NCI-H146 treated with DMSO at 0.1 percent for 48 hours (cell line): Measurements from ENCODE around the gene PDSS2.
"Not testable (repeated sequence)": the region's sequence is repeated elsewhere in the genome, so short reads cannot be mapped to it uniquely, and the experiment has no call there.

ENCODE experiments used
- DNase-seq: peaks from one replicate; lab custom pipeline; 2025; ENCODE audit not compliant: unreplicated experiment; lab: John Stamatoyannopoulos, UW

Gene PDSS2

DNA sequence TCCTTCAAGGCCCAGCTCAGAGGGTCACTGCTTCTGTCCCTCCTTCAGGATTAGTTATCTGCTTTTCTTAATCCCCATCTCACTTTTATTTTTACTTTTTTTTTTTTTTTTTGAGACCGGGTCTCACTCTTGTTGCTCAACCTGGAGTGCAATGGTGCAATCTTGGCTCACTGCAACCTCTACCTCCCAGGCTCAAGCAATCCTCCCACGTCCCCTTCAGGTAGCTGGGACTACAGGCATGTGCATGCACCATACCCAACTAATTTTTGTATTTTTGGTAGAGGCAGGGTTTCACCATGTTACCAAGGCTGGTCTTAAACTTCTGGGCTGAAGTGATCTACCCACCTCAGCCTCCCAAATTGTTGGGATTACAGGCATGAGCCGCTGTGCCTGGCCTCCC is 16.5 kb upstream of the PDSS2 start:
- not testable (repeated sequence) for DNase-seq

DNA sequence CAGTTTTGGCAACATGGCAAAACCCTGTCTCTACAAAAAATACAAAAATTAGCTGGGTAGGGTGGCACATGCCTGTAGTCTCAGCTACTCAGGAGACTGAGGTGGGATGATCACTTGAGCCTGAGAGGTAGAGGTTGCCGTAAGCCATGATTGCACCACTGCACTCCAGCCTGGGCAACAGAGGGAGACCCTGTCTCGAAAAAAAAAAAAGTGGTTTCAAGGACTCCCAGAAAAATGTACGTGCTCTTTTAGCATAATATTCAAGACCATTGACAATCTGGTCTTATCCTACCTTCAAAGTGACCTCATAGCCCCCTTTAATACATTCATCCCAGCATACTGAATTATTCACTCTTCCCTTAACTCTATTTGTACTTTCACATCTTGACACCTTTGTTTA is 16.0 kb upstream of the PDSS2 start:
- DNase-seq = not testable (repeated sequence)

DNA sequence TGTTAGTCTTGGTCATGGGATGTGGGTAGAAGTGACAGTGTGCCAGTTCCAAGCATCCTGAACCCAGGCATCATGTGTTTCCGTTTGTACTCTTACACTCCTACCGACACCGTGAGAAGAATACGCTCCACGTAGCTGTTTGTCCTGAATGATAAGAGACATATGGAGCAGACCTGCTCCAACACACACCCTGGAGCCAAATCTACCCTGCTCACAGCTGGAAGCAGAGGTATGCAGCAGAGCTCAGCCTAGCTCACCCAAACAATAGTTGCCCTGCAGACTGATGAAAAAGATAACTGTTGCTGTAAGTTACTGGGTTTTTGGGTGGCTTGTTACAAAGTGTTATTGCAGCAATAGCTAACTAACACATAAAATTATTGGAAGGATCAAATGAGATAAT is 14.3 kb upstream of the PDSS2 start:
- DNase-seq = peak; percentile 26

DNA sequence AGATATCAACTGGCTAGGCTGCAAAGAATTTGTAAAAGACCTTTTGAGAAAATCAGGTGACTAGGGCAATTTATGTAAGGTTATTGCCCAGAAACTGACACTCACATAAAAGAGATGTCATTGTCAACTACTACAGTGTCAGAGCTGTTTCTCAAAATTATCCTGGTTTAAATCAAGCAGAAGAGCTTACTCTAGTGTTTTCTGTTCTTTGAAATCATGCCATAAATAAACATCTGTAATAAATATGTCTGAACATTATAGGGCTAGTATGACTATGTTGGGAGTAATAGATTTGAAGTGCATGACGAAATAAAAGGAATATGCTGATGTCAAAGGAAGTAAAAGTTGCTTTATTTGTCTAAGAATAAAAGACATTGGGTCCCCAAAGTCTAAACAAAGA is 11.0 kb upstream of the PDSS2 start:
- no peak for DNase-seq

DNA sequence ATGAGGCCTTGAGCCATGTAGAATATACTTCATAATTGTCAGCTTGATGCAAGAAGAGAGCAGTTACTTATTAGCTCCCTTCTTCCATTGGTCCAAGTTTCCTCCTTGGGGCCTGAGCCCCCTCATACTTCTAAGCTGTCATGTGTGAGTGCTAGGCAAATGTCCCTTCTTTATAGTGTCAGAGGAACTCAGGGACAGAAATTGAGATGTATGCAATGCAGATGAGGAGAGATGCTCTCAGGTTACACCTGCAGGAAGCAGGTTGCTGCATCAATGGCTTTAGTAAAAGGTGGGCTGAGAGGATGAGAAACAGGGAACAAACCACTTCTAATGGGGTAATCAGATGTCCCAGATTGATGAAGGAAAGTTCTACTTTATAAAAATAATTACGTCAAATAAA is 6.7 kb upstream of the PDSS2 start:
- peak; percentile 15 for DNase-seq

DNA sequence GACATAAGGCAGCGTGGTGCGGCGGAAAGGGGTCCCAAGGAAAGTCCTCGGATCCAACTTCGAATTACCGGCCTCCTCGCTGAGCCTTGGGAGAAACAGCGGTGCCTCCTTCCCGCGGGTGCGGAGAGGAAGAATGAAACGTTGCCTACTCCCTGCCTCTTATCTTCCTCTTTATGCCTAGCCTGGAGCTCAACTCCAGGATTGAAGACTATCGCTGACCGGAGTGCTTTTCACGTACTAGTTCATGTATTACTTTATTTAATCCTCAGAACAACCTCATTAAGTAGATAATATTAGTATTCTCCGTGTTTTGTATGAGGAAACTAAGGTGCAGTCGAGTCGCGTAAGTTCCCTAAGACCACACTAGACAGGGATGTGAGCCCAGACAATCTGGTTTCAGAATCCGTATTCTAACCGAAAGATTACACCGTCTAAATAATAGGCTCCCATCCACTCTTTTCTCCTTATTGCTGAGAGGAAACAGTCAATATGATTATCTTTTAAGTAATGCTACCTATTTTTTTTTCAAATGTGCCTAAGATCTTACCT is 793 bp upstream of the PDSS2 start:
- DNase-seq = no peak

DNA sequence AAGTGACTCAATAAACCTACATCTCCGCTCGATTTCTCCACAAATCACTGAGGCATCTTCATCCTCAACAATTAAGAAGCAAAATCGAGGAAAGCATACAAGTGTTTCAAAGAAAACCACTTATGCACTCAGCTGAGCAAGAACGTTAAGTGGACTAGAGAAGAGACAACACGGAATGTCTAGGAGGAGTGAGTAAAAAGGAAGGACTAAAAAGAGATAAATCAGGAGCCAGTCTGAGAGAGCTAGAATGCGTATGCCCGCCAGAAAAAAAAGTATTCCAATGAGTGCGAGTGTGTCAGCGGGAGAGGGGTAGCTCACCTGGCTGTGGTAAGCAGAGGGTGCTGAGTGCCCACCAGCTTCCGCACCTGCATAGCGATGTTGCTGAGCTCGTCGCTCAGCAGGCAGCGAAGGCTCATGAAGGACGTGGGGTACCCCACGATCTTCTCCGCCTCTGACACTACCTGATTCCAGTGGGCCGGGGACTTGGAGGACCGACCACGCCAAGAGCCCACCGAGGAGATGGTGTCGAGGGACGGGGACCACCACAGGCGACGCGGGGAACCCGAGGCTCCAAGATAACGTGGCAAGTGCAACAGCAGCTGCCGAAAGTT is 587 bp downstream of the PDSS2 start:
- peak; percentile 32 for DNase-seq

DNA sequence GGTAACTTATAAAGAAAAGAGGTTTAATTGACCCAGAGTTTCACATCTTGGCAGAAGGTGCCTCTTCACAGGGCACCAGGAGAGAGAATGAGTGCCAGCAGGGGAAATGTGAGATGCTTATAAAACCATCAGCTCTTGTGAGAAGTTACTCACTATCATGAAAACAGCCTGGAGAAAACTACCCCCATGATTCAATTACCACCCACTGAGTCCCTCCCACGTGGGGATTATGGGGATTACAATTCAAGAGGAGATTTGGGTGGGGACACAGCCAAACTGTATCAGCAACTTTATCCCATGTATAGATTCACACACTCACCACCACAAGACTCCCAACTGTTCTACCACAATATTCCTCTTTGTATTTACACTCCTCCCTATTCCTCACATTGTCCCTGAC is 10.6 kb downstream of the PDSS2 start:
- DNase-seq = no peak

DNA sequence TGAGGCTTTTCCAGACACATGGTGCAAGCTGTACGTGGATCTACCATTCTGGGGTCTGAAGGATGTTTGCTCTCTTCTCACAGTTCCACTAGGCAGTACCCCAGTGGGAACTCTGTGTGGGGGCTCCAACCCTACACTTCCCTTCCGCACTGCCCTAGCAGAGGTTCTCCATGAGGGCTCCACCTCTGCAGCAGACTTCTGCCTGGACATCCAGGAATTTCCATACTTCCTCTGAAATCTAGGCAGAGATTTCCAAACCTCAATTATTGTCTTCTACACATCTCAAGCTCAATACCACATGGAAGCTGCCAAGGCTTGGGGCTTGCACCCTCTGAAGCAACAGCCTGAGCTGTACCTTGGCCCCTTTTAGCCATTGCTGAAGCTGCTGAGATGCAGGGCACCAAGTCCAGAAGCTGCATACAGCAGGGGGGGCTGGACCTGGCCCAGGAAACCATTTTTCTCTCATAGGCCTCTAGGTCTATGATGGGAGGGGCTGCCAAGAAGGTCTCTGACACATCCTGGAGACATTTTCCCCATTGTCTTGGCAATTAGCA is 11.6 kb downstream of the PDSS2 start:
- DNase-seq = no peak

DNA sequence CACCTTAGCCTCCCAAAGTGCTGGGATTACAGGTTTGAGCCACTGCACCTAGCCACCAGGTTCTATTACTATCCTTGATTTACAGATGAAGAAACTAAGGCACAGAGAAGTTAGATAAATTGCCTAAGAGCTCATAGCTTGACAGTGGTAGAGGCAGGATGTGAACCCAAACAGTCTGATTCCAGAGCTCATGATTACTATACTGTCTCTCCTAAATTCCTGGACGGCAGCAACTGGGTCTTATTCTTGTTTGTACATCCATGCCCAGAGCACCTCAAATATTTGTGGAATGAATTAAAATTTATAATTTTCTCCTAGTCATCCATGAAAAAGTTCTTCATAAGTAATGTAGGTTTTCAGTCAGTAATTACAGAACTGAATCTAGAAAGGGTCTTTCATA is 15.1 kb downstream of the PDSS2 start:
- no peak for DNase-seq

DNA sequence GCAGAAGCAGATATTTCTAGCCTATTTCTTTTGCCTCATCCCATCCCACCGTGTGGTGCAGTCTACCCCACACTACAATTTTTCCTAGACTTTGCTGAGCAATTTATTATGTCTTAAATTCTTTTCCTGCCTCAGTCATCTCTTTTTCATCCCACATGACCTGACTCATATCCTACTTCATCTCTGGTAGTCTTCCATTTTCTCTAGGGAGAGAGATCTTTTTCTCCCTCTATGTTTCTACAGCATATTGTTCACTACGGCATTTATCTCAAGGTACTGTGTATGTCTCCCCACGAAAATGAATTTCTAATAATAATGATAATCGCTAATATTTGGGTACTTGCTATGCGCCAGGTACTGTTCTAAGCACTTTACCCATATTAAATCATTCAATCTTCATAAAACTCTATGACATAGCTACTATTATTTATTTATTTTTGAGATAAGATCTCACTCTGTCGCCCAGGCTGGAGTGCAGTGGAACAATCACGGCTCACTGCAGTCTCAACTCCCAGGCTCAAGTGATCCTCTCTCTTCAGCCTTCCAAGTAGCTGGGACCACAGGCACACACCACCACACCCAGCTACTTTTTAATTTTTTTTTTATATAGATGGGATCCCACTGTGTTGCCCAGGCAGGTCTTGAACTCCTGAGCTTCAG is 15.6 kb downstream of the PDSS2 start:
- no peak for DNase-seq

DNA sequence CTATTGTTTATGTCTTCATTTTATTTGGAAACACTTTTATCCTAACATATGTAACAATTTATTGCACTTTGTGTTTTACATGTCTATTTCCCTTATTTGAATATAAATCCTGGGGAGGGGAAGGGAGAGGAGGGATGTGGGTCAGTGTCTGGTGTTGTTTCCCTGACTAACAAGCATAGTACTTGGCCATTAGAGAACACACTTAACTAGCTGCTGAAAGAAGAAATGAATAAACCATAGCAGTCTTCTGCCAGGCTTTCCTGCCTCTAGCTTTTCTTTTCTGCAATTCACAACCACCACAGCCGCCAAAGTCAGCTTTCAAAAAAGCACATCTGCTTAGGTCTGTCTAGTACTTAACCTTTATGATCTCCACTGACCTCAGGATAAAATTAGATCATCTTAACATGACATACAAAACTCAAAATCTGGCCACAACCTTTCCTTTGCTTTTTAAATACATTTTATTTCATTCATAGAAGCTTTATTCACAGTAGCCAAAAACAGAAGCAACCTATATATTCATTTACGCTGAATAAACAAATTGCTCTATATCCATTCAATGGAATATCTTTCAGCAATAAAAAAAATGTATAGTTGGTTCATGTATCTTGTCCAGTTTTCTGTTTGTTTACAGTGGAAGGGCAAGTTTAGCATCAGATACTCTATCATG is 16.3 kb downstream of the PDSS2 start:
- DNase-seq = no peak

DNA sequence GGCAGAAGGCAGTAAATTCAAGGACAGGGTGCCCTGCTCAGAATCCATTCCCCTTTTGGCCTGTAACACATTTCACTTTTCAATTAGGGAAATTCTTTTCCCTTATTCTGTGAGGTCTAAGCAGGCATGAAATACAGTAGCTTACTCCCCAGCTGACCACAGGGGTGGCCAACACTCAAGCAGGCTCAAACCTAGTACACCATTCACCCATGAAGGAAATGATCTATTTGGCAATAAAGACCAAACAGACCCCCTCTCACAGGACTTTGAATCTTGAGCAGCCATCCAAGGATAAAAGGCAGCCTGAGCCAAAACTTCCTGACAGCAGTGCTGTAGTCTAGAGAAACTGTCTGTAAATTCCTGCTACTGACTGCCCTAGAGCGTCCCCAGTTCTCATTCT is 17.7 kb downstream of the PDSS2 start:
- DNase-seq = no peak

DNA sequence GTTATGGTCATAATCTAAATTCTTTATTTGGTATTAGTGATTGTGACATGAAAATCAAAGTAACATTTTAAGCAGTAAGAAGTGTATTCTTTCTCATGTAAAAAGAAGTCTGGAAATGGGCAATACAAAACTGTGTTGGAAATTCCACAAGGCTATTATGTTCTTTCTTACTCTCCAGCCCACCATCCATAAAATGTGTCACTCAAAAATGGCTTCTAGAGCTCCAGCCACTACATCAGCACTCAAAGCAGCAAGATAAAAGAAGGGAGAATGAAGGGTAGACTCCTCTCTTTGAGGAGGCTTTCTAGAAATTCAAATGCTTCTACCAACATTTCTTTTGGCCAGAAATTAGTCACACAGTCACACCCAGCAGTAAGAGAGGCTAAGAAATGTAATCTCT is 18.4 kb downstream of the PDSS2 start:
- no peak for DNase-seq

DNA sequence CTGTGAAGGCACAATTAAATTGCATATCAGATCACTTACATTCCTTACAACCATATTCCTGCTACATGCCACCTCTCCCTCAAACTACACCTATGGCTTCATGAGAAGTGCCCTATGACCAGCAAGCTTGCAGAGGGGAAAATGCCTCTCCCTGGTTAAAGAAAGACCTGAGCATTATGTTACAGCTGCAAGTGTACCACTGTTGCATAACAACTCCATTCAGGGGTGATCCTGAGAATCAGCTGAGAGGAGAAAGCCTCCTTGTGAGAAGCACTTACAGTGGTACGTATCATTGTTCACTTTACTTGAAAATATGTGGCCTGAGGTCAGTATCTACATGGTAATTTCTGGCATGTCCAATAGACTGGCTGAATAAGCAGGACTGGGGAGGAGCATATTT is 20.0 kb downstream of the PDSS2 start:
- no peak for DNase-seq

DNA sequence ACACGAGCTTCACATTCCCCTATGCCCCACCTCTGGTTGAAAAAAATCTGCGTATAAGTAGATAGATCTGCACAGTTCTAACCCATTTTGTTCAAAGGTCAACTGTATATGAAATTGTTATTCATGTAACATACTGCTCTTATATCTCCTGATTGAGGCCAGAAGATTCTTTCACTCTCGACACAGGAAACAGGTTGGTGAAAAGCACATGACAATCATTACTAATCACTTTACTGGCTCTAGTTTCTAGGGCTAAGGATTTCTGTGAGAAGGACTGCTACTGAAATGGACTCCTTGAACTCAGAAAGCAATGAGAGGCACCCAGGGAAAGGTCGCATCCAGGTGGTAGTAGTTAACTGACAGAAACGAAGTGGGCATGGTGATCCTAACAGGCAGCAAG is 21.7 kb downstream of the PDSS2 start:
- DNase-seq = no peak

DNA sequence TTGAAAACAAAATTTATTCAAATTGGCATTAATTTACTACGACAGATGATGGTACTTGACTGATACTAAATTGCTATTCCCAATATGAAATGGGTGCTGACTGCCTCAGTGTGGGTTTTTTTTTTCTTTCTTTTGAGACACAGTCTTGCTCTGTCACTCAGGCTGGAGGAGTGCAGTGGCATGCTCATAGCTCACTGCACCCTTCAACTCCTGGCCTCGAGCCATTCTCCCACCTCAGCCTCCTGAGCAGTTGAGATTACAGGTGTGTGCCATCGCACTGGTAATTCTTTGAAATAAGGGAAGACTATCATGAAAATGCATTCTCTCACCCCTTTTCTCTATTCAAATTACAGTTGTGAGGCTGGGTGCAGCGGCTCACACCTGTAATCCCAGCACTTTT is 22.5 kb downstream of the PDSS2 start:
- DNase-seq = no peak

DNA sequence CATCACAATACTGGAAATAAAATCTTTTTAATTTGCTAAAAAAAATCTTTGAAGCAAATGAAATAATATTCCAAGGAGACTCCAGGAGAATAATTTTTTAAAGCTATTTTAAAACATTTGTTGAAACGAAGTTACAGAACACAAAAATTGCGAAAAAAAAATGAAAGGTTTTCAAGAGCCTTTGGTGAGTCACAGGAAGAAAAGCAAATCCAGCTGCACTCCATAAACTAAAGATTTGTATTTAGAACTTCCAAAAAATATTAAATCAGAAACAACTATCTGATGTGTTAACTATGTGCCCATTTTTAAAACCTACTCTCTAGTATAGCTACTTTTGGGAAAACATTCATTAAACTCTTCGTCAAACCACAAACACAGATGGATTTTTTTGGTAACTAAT is 23.6 kb downstream of the PDSS2 start:
- DNase-seq = no peak

DNA sequence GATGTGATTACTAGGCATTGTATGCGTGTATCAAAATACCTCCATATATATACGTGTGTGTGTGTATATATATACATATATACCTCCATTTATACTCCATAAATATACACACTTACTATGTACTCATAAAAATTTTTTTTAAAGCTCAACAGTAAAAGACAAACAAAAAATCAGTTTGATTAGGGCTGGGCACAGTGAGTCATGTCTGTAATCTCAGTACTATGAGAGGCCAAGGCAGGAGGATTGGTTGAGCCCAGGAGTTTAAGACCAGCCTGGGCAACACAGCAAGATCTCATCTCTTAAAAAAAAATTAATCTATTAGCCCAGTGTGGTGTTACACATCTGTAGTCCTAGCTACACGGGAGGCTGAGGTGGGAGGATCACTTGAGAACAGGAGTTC is 24.6 kb downstream of the PDSS2 start:
- no peak for DNase-seq

DNA sequence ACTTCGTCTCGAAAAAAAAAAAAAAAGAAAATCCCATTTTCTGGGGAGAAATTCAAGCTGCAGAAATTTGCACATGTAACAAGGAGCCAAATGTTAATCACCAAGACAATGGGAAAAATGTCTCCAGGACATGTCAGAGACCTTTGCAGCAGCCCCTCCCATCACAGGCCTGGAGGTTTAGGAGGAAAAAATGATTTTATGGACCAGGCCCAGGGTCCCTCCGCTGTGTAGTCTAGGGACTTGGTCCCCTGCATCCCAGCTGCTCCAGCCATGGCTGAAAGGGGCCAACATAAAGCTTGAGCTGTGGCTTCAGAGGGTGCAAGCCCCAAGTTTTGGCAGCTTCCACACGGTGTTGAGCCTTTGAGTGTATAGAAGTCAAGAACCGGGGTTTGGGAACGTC is 33.4 kb downstream of the PDSS2 start:
- DNase-seq = not testable (repeated sequence)

DNA sequence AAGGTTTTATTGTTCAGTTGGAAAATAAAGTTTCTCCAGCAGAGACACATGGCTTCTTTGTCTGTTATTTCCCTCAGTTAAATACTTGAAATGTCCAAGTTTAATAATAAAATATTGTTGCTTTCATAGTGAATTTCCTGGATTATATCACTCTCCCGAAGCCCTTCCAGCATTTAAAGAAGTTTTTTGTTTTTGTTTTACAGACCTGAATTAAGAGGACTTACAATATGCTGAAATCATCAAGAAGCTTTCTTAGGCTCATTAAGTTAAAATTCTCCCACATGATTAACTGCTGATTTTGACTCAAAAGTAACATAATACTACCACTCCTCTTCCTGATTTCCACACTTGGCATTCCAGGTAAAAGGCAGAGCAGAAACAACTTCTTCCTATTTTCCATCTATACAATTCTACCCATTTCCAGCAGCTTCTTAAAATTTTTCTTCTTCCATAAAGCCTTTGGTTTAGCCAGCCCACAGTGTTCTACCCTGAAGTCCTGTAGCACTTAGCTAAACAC is 35.8 kb downstream of the PDSS2 start:
- DNase-seq = no peak
